GM10847 (cell line): Measurements from ENCODE around the gene CTIF.

Source experiments
- POLR2A ChIP-seq: IDR thresholded peaks from 2 replicates; pipeline ENCODE4 v1.6.1; 2011; ENCODE audit not compliant: insufficient read length; ENCODE audit errors: extremely low read depth

The CTIF gene

DNA sequence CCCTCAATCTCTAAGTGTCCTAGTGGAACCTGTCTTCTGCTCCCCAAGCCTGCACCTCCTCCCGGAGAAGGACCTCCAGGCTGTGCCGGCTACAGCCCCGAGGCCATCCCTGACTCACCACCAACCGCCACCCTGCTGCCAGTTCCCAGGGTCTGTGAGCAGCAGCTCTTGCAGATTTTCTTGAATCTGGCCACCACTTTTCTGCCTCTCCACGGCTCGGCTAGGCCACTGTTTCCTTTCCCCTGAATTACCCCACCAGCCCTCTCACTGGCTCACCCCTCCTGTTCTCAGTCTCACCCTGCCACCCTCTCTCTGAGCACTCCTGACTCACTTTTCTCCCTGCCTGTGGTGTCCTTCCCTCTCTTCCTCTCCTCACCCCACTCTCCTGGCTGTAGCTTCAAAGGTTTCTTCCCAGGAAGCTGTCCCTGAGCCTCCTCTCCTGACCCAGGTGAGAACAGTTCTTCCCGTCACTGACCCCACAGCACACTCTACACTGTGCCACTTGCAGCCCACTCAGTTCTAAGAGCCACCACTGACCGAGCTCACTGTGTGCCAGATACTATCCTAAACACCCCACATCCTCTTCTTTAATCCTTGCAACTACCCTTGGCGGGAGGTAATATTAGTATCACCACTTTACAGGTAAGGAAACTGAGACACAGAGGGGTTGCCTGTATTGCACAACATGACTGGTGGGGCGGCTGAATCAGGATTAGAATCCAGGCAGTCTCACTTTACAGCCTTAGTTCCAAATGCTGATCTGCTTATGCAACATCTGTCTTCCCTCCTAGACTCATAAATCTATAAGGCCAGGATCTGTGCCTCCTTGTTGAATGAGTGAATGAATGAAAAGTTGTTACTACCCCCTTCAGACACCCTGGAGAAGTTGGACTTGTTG is 300.3 kb downstream of the CTIF start:
- TF ChIP-seq POLR2A = no peak

DNA sequence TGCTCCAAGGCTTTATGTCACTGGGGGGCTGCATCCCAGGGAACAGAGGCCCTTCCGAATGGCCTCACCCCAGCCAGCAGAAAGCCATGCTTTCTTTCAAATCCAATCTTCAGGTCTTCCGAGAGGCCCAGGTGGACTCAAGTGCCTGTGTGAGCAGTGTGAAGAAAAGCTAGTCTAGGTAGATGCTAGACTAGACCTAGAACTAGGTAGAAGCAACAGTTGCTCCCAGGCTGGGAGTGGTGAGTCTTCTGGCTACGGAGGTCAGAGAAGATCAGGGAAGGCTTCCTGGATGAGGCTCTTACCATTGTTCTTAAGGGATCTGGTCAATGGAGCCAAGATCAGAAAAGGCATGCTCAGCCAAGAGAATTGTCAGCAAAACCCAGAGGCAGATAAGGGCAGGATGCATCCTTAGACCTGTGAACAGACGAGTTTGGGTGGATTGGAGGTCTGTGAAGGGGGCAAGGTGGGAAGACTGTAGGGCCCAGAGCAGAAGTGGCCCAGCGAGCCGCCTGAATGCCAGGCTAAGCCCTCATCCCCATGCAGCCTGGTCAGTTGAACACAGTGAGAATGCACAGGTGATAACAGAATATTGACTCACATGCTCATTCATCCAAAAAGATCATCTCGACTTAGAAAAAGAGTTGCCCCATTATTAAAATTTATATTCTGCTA is 301.1 kb downstream of the CTIF start:
- TF ChIP-seq POLR2A = no peak

DNA sequence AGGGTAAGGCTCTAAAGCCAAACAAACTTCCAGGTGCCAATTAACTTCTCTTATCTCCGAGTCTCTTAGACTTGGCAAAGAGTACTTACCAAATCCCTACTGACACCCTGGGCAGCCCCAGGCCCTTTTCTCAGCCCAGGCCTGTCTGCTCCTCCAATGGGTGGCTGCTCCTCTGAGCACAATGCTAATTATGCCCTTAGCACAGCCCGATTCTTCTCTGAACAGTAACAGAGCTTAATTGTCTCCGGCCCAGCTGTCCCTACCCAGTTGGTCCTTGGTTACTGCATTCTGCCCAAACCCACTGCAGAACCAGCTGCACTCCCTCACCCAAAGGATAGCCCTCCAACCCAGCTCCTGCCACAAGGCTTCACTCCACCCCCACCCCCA is 301.7 kb downstream of the CTIF start:
- no peak for TF ChIP-seq POLR2A

DNA sequence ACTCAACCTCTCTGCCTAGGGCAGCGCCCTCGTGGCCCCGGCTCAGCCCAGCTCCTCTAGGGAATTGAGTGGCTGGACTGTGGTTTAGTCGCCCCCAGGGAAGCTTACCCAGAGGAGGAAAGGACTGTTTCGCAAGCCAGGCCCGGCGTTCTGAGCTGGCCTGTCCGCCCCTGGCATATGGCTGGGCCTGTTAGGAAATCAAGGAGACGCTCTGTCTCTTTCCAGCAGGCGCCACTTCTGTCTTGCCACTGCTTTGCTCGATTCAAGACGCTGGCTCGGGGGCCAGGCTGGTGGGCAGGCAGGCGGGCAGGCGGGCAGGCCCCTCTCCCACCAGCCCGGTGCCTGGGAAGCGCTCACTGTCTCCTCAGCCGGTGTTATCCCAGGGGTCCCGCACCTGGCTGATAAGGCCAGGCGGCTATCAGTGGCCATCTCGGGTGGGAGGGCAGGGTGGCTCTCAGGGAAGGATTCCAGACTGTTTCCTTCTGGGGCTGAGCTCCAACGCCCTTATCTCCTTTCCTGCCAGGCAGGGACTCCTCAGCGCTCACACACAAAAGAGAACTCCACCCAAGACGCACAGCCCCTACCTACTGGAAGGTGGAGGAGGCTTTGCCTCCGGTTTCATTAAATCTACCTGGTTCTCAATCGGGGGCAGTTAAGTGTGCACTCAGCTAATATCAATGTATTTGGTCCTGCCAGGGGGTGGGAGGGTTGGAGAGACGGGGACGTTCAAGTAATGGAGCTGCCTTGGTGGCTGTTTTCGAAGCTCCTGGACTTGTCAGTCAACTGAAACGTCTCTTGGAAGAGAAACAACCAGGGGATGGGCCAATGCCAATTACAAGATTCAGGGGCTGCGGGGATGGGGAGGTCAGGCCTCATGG is 302.8 kb downstream of the CTIF start:
- TF ChIP-seq POLR2A = no peak

DNA sequence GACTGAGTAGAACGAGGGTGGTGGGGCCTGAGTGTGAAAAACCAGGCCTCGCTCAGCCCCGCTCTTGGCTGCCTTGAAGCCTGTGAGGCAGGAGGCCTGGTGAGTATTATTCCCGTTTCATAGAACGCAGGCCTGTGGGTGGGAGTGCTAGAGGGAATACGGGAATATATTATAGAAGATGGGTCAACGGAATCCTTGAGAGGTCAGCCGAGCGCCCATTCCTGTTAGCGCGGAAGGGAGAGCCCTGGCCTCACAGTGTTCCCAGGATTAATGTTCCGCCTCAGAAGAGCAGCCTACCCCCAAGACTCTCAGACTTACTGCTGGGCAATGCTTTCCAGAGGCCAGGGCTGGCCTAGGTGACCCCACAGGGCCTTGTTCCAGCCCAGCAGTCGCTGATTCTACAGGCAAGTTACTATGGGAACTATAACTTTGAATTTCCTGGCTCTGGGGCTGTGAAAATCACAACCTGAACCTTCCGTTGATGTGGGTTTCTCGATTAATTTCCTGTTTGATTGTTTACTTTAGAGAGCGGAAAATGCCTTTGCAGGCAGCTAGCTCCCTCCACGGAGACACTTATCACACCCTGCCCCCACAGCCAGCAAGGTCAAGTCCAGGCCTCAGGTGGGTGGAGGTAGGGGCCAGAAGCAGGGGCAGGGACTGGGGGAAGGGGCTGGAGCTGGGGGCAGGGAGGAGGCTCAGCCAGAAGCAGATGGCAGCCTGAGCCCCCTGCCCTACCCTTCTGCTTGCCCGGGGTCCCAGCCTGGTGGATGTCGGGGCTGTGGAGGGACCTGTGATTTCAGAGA is 303.6 kb downstream of the CTIF start:
- no peak for TF ChIP-seq POLR2A

DNA sequence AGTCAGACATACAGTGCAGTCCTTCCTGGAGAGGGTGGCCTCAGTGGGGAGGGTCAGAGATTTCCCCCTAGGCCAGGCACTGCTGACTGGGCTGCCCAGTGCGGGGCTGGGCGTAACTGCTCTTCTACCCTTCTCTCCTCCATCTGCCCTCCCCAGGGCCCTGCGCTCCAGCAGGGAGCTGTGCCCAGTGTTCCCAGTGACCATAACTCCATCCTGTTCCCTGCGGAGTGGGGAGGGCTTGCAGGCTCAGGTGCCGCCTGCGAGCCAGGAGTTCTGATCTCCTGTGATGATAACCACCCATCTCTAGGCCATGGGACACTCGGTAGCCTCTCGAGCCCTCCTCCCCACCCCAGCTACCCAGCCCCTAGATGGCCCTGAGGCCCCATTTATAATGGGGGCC is 304.3 kb downstream of the CTIF start:
- TF ChIP-seq POLR2A = no peak

DNA sequence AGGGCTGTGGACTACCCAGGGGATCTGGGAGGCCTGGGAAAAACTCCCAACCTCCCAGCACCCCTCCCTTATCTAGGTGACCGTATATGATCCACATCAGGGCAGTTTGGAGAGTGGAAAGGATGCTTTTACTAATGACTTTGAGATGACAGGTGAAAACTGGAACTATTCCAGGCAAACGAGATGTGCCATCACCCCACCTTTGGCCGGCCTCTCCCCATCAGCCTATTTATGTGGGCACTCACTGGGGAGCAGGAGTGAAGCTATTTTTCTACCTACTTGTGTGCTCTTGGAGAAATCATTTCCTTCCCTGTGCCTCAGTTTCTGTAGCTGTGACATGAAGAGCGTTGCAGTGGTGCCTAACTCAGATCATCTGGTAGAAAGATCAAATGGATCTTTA is 304.8 kb downstream of the CTIF start:
- TF ChIP-seq POLR2A = no peak

DNA sequence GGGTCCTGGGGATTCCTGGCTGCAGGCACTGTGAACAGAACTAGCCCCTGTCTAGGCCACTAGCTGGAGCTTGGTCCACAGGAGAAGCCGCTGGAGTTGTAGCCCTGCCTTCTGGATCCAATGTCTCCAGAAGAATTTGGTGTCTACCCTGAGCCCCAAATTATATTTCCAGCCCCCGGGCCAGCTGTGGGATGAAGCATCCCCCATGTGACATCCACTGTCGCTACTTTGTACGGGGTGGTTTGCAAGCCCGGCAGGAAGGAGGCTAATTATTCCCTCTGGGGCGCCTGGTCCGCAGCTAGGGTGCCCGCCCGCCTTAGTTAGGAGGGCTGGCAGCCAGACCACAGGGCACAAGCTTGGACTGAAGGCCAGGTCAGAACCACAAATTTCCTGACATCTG is 305.4 kb downstream of the CTIF start:
- TF ChIP-seq POLR2A = no peak

DNA sequence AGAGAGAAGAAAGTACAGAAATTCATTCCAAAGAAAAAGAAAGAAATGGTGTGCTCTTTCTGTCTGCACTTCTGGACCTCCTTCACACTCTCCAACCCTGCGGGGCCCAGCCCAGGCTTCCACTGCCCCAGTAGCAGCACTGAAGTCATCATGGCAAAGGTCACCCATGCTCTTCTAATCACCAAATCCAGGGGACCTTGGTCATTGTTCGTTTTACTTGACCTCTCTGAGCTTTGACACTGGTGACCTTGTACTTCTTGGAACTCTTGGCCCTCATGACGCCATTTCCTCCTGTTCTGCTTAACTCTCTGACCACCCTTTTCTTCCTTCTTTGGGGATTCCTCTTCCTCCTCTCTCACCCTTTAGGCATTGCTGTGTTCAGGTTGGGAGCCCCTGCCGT is 306.3 kb downstream of the CTIF start:
- no peak for TF ChIP-seq POLR2A

DNA sequence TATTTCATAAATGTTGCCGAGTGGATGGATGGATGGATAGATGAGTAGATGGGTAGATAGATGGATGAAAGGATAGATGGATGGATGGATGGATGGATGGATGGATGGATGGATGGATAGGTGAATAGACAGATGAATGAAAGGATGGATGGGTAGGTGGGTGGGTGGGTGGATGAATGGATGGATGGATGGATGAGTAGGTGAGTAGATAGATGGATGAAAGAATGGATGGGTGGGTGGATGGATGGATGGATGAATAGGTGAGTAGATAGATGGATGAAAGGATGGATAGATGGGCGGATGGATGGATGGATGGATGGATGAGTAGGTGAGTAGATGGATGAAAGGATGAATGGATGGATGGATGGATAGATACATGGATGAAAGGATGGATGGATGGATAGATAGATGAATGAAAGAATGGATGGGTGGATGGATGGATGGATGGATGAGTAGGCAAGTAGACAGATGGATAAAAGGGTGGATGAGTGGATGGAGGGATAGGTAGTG is 307.6 kb downstream of the CTIF start:
- TF ChIP-seq POLR2A = no peak

DNA sequence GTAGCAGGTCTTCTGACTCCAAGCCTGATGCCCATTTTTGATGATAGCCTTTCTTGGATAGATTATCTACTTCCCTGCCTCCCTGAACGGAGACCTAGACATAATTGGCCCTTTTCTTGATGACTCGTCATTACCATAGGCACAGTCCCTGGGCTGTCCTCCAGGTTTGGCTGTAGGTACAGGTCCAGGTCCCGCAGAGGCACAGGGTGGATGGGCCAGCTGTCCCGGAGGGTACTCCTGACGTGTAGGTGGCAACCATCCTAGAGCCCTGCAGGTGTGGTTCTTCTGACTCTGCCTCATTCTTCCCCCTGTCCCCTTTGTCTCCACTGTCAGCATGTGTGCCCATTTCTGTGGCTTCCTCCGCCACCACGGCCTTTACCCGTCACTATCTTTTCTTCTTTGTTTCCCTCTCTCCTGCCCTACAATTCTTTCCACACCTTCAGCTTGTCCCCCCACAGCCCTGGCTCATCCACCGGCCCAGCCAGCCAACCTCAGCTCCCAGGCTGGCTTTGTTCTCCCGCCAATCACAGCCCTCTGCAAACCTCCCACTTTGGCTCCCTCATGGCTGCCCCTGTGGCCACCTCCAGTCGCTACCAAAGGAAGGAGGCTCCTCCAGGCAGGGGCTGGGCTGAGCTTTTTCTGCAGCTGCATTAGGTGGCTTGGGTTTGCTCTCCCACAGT is 309.1 kb downstream of the CTIF start:
- no peak for TF ChIP-seq POLR2A

DNA sequence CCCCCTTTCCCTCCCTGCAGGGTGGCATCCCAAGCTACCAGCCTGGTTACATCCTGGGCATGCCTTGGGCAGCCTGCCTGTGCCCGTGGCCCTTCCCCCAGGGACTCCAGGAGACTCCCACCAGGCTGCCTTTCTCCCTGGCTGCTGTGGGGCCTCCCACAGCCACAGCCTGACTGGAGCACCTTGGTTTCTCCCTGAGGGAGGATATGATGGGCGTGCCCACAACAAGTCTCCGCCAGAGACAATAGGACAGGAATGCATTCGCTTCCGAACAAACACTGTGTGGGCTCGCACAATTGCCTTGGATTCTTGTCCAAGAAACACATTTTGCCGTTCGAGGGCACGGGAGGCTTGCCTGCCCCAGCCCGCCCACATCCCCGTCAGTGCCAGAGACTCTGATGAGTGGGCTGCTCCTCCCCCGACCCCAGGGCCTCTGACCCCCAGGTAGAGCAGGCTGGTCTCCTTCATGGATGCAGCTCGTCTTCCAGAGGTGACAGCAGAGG is 309.9 kb downstream of the CTIF start:
- no peak for TF ChIP-seq POLR2A

DNA sequence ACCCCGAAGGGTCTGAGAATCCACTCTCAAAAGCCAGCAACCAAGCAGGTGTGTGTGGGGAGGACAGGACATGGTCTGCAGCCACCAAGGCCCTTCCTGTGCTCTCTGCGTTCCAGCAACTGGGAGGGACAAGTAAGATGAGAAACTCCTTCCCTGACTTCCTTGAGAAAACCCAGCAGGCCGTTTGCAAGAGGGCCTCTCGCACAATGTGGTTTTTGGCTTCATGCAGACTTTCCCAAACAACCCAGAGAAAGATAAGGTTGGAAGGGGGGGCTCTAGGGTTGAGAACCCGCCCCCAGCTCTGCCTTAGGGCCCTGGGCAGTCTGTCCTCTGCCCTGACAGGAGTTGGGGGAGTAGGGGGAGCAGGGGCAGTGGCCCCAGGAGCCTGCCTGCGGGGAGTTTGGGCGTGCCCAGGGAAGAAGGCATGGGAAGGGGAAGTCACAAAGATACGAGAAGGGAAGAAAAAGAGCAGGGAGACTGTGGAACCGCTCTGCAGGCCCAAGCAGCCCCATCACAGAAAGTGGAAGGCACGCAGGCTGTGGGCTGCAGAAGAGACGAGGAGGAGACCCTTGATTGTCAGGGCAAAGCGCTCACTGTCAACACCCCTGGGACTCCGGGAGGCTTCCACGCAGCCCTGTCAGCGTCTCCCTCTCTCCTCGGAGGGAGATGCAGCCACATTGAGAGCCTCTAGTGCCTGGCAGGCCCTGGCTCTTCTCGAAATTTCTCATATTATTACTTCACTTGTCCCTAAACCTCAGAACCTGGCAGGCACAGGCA is 312.2 kb downstream of the CTIF start:
- TF ChIP-seq POLR2A = no peak
